Measurements from ENCODE around the gene CPPED1. TPM values are rescaled to one million over a fixed set of nuclear protein-coding genes. Genes with fewer than 3 reads are reported as not detected.

CPPED1 gene
- total and polyA plus RNA-seq, 2 of the 4 experiments (the other 2 are of a cell fraction): 5.1 to 6.5 TPM

GRCh38 chr16:12667909-12668308 is 135.8 kb downstream of the CPPED1 start:
- Histone ChIP-seq H3K9me3 (ENCODE audit: control insufficient read depth, insufficient read depth, low read length) (no peaks in the 10 kb centered on the region), H3K4me3 (ENCODE audit: insufficient read depth, low read depth, low read length) (no peak overlapping the region), H3K23ac (ENCODE audit: low read depth, low read length) (no peak overlapping the region), H3K36me3 (ENCODE audit: control insufficient read depth, insufficient read depth, low read length) (no peaks in the 10 kb centered on the region), H2AFZ (replicated peaks; ENCODE audit: low read length, poor library complexity) (no peak overlapping the region), H2BK120ac (ENCODE audit: low read depth, low read length) (no peak overlapping the region), H3K79me1 (ENCODE audit: low read depth in 1 of 2, low read length in 2 of 2) (no peaks in the 10 kb centered on the region), H3K4me2 (ENCODE audit: low read depth, low read length) (no peak overlapping the region), H3K56ac (ENCODE audit: extremely low read depth, insufficient read depth, low read length) (no peak overlapping the region), H3K18ac (ENCODE audit: low read depth, low read length) (no peak overlapping the region), H3K27ac (ENCODE audit: insufficient read depth, low read length) (no peak overlapping the region), H2BK5ac (ENCODE audit: low read depth, low read length, poor library complexity, severe bottlenecking) (no peak overlapping the region), H4K8ac (ENCODE audit: low read depth in 2 of 2, low read length in 2 of 2) (no peak overlapping the region), H2AK9ac (replicated peaks; ENCODE audit: low read depth, low read length, poor library complexity) (no peak overlapping the region), H3K4me1 (ENCODE audit: control insufficient read depth, insufficient read depth, low read length) (no peaks in the 10 kb centered on the region), H4K20me1 (ENCODE audit: insufficient read depth, low read length) (no peaks in the 10 kb centered on the region), H4K5ac (ENCODE audit: low read depth, low read length) (no peak overlapping the region), H3K27me3 (ENCODE audit: control insufficient read depth, insufficient read depth, low read length) (no peaks in the 10 kb centered on the region), H4K91ac (ENCODE audit: insufficient read depth, low read depth, low read length) (no peak overlapping the region), H3K14ac (replicated peaks; ENCODE audit: low read depth, low read length) (no peak overlapping the region), H3K9me1 (ENCODE audit: insufficient read depth, low read length) (no peaks in the 10 kb centered on the region), H3K9ac (ENCODE audit: low read depth, low read length) (no peak overlapping the region), H3K4ac (ENCODE audit: low read depth, low read length) (no peak overlapping the region), H2BK20ac (ENCODE audit: low read depth, low read length) (no peak overlapping the region), H2AK5ac (ENCODE audit: low read depth, low read length) (no peak overlapping the region), H2BK15ac (ENCODE audit: low read depth, low read length) (no peak overlapping the region)
- TF ChIP-seq NFE2L2 (IDR thresholded peaks at IDR 0.05; ENCODE audit: low read depth, low read length): no peak
- no peak for TF ChIP-seq FOS (IDR thresholded peaks at IDR 0.05; ENCODE audit: low read depth, low read length)
- TF ChIP-seq BHLHE40 (IDR thresholded peaks at IDR 0.05; ENCODE audit: low read depth, low read length): no peak
- TF ChIP-seq, protein P1, sequence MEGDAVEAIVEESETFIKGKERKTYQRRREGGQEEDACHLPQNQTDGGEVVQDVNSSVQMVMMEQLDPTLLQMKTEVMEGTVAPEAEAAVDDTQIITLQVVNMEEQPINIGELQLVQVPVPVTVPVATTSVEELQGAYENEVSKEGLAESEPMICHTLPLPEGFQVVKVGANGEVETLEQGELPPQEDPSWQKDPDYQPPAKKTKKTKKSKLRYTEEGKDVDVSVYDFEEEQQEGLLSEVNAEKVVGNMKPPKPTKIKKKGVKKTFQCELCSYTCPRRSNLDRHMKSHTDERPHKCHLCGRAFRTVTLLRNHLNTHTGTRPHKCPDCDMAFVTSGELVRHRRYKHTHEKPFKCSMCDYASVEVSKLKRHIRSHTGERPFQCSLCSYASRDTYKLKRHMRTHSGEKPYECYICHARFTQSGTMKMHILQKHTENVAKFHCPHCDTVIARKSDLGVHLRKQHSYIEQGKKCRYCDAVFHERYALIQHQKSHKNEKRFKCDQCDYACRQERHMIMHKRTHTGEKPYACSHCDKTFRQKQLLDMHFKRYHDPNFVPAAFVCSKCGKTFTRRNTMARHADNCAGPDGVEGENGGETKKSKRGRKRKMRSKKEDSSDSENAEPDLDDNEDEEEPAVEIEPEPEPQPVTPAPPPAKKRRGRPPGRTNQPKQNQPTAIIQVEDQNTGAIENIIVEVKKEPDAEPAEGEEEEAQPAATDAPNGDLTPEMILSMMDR (conservative IDR thresholded peaks at IDR 0.05; ENCODE audit: low read depth, low read length): no peak
- no peak for TF ChIP-seq SMC3 (IDR thresholded peaks at IDR 0.05; ENCODE audit: low read depth, low read length)
- TF ChIP-seq RFX5 (IDR thresholded peaks at IDR 0.05; ENCODE audit: low read depth, low read length): no peak
- no peak for TF ChIP-seq RCOR1 (IDR thresholded peaks at IDR 0.05; ENCODE audit: insufficient replicate concordance, low read length)
- TF ChIP-seq CEBPB (IDR thresholded peaks at IDR 0.05; ENCODE audit: low read depth, low read length): no peak
- TF ChIP-seq MAZ (IDR thresholded peaks at IDR 0.05; ENCODE audit: borderline replicate concordance, low read depth, low read length): no peak
- TF ChIP-seq ELK1 (IDR thresholded peaks at IDR 0.05; ENCODE audit: borderline replicate concordance, low read depth, low read length): no peak
- no peak for TF ChIP-seq USF2 (IDR thresholded peaks at IDR 0.05; ENCODE audit: low read depth, low read length)
- no peak for TF ChIP-seq MXI1 (IDR thresholded peaks at IDR 0.05; ENCODE audit: borderline replicate concordance, low read depth, low read length)
- no peak for TF ChIP-seq POLR2A (IDR thresholded peaks at IDR 0.05; ENCODE audit: low read depth, low read length)
- no peak for TF ChIP-seq MAFK (IDR thresholded peaks at IDR 0.05; ENCODE audit: low read depth, low read length)
- no peak for TF ChIP-seq RAD21 (IDR thresholded peaks at IDR 0.05; ENCODE audit: low read length)
- no peak for TF ChIP-seq CHD1 (IDR thresholded peaks at IDR 0.05; ENCODE audit: low read depth, low read length)
- BruUV-seq (replicated peaks): no TSS peak
- in situ Hi-C loops (cut with MboI; ENCODE audit: low sequenced_read_pairs): no loop called here
- no peak for ATAC-seq (ENCODE audit: low read depth)
- DNase-seq: no peak
- ChIA-PET POLR2A (ENCODE audit: unreplicated experiment) (no interaction called here), CTCF (no interaction called here)
- intact Hi-C loops (cut with micrococcal nuclease): no loop called here
- dilution Hi-C loops (cut with HindIII; ENCODE audit: low sequenced_read_pairs, unreplicated experiment): no loop called here
- no CpG with 5 or more reads among the region's 3 CpGs for WGBS, 2 experiments (ENCODE audit: extremely low coverage in 2 of 2, insufficient read length in 1 of 2)

Measured in IMR-90 (cell line).